Measurements from ENCODE around the gene ADAMTS17.

DNA sequence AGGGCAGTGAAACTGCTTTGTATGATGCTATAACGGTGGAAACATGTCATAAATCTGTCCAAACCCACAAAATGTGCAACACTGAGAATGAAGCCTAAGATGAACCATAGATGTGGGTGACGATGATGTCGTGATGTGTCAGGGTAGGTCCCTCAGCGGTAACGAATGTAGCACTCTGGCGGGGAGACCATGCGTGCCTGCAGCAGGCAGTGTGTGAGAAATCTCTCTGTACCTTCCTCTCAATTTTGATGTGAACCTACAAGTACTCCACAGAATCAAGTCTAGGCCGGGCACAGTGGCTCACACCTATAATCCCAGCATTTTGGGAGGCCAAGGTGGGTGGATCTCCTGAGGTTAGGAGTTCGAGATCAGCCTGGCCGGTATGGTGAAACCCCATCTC is 340.4 kb downstream of the ADAMTS17 start:
- TF ChIP-seq, protein P1, sequence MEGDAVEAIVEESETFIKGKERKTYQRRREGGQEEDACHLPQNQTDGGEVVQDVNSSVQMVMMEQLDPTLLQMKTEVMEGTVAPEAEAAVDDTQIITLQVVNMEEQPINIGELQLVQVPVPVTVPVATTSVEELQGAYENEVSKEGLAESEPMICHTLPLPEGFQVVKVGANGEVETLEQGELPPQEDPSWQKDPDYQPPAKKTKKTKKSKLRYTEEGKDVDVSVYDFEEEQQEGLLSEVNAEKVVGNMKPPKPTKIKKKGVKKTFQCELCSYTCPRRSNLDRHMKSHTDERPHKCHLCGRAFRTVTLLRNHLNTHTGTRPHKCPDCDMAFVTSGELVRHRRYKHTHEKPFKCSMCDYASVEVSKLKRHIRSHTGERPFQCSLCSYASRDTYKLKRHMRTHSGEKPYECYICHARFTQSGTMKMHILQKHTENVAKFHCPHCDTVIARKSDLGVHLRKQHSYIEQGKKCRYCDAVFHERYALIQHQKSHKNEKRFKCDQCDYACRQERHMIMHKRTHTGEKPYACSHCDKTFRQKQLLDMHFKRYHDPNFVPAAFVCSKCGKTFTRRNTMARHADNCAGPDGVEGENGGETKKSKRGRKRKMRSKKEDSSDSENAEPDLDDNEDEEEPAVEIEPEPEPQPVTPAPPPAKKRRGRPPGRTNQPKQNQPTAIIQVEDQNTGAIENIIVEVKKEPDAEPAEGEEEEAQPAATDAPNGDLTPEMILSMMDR (conservative IDR thresholded peaks at IDR 0.05; ENCODE audit: low read depth, low read length), result no peak
- no peak for TF ChIP-seq EZH2 (IDR thresholded peaks at IDR 0.05; ENCODE audit: borderline replicate concordance, low read depth, low read length, poor library complexity, severe bottlenecking)
